GM19438 (cell line): ENCODE results near the gene NADSYN1.
"Not testable (repeated sequence)": the region's sequence is repeated elsewhere in the genome, so short reads cannot be mapped to it uniquely, and the experiment has no call there.

Source experiments
- ATAC-seq: cut with Tn5 transposase; IDR thresholded peaks from one replicate; pipeline ENCODE4 v1.9.1; 2021; ENCODE audit warnings: low read depth; ENCODE audit not compliant: unreplicated experiment

NADSYN1 gene

DNA sequence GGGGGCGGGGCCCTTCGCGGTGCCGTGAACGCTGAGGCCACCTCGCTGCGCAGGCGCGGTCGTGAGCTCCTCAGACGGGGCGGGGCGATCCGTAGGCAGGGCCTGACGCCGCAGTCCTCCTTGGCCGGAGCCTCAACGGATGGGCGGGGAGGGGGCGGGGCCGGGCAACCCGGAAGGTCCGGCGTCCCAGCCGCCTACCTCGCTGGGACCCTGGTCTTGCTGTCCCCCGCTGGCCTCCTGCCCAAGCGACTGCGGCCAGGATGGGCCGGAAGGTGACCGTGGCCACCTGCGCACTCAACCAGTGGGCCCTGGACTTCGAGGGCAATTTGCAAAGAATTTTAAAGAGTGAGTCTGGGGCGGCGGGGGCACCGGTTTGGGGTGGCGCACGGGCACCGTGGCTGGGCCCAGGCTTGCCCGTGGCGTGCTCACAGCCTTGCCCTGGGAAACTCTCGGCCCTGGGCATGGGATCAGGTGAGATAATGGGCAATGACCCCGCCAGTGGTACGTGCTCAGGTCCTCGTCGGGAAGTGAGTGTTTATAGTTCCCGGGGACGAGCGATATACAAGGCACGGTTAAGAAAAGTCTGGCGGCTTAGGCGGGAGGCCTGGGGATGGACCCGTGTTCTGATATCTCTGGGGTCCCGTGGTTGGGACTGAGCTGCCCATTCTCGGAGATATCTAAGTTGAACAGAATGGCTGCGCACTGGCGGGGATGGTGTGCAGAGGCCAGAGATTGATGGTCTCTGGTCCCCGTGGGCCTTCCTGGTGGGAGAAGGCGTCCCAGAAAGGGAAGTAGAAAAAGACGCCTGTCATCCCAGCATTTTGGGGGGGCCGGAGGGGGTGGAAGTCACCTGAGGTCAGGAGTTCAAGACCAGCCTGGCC, at the start of gene NADSYN1:
Gene NADSYN1 (plus strand): TSS at position 167 of the 881 bp plus-strand sequence. CDS start 94 bp downstream, at position 261.
- ATAC-seq, result peak; percentile 53

- no peak for ATAC-seq
These were observed 48.8 kb upstream of the NADSYN1 start for GRCh38 chr11:71404209-71404608.

DNA sequence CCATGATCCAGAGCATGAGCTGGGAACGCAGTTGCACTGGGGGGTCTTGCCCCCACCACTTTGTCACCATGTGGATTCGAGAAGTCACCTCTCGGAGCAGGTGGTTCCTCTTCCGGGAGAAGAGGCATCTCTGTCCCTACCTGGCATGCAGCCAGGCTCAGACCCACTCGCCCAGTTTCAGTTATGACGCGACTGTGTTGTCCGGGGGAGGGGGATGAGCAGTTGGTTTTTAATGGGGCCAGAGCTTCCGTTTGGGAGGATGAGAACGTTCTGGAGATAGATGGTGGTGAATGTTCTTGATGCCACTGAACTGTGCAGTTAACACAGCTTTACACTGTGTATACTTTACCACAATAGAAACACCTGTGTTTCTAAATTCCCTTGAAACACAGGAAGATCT, 46.3 kb upstream of the NADSYN1 start:
- ATAC-seq, result no peak

GRCh38 chr11:71407356-71407755, 45.6 kb upstream of the NADSYN1 start:
- no peak for ATAC-seq

- ATAC-seq, result no peak
These were observed 44.2 kb upstream of the NADSYN1 start for GRCh38 chr11:71408826-71409225.

DNA sequence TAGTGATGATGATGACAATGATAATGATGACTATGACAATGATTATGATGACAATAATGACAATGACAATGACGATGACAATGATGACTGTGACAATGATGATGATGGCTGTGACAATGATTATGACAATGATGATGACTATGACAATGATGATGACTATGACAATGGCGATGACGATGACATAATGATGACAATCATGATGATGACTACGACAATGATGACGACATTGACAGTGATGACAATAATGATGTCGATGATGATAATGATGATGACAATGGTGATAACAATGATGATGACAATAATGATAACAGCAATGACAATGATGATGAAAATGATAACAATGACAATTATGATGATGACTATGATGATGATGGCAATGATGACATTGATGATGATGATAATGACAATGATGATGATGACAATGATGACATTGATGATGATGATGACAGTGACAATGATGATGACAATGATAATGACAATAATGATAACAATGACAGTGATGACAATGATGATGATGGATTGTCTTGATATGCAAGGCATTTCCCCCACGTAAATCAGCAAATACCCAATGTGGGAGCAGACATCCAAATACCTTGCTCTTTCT, 42.5 kb upstream of the NADSYN1 start:
- ATAC-seq, result no peak

GRCh38 chr11:71414645-71415044, 38.4 kb upstream of the NADSYN1 start:
- no peak for ATAC-seq

DNA sequence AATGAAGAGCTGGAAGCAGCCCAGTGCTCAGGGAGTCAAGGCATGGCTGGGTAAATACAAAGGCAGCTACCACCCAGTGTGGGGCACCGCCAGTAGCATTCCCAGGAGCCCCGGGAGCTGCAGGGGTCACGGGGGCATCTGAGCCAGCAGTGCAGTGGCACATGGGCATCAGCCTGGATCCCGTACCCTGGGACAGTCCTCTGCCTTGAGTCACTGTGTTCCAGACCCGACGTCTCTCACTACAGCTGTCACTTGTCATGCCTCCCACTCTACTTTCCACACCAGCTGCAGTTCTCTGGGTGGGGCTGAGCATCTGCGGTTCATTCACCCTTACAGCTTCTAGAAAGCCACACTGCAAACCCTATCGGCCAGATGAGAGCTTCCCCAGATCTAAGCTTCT, 34.4 kb upstream of the NADSYN1 start:
- no peak for ATAC-seq

GRCh38 chr11:71420455-71421241, 32.4 kb upstream of the NADSYN1 start:
- ATAC-seq, result no peak

- ATAC-seq, result no peak
These were observed 31.5 kb upstream of the NADSYN1 start for GRCh38 chr11:71421392-71421950.

DNA sequence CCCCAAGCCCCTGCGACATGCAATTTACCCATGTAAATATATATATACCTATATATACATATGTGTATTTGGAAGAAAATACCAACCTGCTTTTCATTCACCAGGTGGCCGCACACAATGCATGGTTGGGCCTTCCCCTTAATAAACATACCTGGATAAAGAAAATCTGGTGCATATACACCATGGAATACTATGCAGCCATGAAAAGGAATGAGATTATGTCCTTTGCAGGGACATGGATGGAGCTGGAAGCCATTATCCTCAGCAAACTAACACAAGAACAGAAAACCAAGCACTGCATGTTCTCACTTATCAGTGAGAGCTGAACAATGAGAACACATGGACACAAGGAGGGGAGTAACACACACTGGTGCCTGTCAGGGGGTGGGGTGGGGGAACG, 30.7 kb upstream of the NADSYN1 start:
- ATAC-seq, result not testable (repeated sequence)

DNA sequence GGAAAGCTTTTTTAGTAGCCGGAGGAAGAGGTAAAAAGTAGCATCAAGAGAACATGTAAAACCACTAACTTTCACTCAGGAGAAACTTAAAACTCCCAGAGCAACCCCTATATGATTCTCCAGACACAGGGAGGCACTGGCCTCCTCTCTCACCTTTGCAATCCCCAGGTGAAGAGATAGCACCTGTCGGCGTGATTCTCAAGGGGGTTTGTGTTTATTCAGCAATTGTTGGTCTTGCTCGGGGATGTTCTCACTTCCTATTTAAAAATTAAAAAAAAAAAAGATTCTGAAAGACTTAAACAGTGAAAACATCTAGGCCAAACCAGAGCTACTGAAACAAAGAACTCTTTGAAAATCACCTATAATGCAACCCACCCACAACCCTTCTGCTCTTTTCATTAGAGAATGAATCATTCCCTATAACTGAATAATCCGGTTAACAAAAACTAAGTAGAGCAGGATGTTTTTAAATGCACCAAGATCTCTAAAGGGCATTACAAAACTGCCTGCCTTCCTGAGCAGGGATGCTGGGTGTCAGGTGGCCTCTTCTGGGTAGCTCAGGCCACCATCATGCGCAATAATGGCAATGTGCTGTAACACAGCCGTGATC, 29.7 kb upstream of the NADSYN1 start:
- no peak for ATAC-seq

GRCh38 chr11:71425409-71425808, 27.6 kb upstream of the NADSYN1 start:
- ATAC-seq, result no peak

GRCh38 chr11:71425860-71426259, 27.1 kb upstream of the NADSYN1 start:
- no peak for ATAC-seq

DNA sequence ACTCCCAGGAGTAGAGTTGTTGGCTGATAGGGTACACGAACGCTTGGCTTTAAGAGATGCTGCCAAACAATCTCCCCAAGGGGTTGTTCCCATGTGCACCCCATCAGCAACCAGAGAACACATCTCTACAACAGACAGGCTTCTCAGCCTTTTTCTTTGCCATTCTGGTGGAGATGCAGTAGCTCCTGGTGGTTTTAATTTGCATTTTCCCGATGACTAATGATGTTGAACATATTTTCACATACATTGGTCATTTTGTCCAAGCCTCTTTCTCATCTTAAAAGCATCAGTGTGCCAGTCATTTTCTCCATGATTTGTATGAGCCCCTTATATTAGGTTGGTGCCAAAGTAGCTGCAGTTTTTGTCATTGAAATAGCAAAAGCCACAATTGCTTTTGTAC, 26.6 kb upstream of the NADSYN1 start:
- no peak for ATAC-seq

GRCh38 chr11:71428861-71429435, 24.1 kb upstream of the NADSYN1 start:
- no peak for ATAC-seq

GRCh38 chr11:71429701-71430100, 23.3 kb upstream of the NADSYN1 start:
- no peak for ATAC-seq

GRCh38 chr11:71430166-71430565, 22.8 kb upstream of the NADSYN1 start:
- no peak for ATAC-seq

- ATAC-seq, result no peak
These were observed 21.7 kb upstream of the NADSYN1 start for GRCh38 chr11:71431271-71431670.
